NCI-H446 (cell line): Measurements from ENCODE around the gene ANKRD29.
"Not testable (repeated sequence)": the region's sequence is repeated elsewhere in the genome, so short reads cannot be mapped to it uniquely, and the experiment has no call there.

ENCODE experiments used
- DNase-seq, 2 experiments: peaks; one replicate each; lab custom pipeline; 2025; lab: John Stamatoyannopoulos, UW

Gene ANKRD29

GRCh38 chr18:23645568-23646175 is 17.0 kb downstream of the ANKRD29 start:
- DNase-seq = no peak

GRCh38 chr18:23643815-23644490 is 18.8 kb downstream of the ANKRD29 start:
- no peak for DNase-seq

- DNase-seq = no peak
These were observed 20.6 kb downstream of the ANKRD29 start for GRCh38 chr18:23641937-23642666.

GRCh38 chr18:23641143-23641720 is 21.5 kb downstream of the ANKRD29 start:
- no peak for DNase-seq

GRCh38 chr18:23640052-23640451 is 22.7 kb downstream of the ANKRD29 start:
- DNase-seq = no peak

- not testable (repeated sequence) for DNase-seq
These were observed 26.3 kb downstream of the ANKRD29 start for GRCh38 chr18:23636433-23636832.

- no peak for DNase-seq
These were observed 26.7 kb downstream of the ANKRD29 start for GRCh38 chr18:23636071-23636399.

- DNase-seq = no peak
These were observed 27.2 kb downstream of the ANKRD29 start for GRCh38 chr18:23635283-23636070.

GRCh38 chr18:23634692-23635091 is 28.0 kb downstream of the ANKRD29 start:
- no peak for DNase-seq

GRCh38 chr18:23632615-23633014 is 30.1 kb downstream of the ANKRD29 start:
- DNase-seq = no peak

GRCh38 chr18:23631746-23632145 is 31.0 kb downstream of the ANKRD29 start:
- DNase-seq = no peak

- DNase-seq = no peak
These were observed 31.4 kb downstream of the ANKRD29 start for GRCh38 chr18:23631312-23631711.

- DNase-seq = no peak
These were observed 33.2 kb downstream of the ANKRD29 start for GRCh38 chr18:23629444-23629946.

- DNase-seq = no peak
These were observed 34.7 kb downstream of the ANKRD29 start for GRCh38 chr18:23627970-23628369.

GRCh38 chr18:23627321-23627720 is 35.4 kb downstream of the ANKRD29 start:
- no peak for DNase-seq

- DNase-seq = no peak
These were observed 36.0 kb downstream of the ANKRD29 start for GRCh38 chr18:23626451-23627279.

- no peak for DNase-seq
These were observed 39.7 kb downstream of the ANKRD29 start for GRCh38 chr18:23623040-23623439.

- DNase-seq = no peak
These were observed 43.3 kb downstream of the ANKRD29 start for GRCh38 chr18:23619388-23619881.

GRCh38 chr18:23618862-23619387 is 43.8 kb downstream of the ANKRD29 start:
- DNase-seq = no peak

GRCh38 chr18:23617412-23618014 is 45.2 kb downstream of the ANKRD29 start:
- DNase-seq = no peak
